Measurements from ENCODE around the gene TMEM143.
A peak's percentile ranks its signal among the peaks of the same experiment; 100 is the strongest.
"Not testable (repeated sequence)": the region's sequence is repeated elsewhere in the genome, so short reads cannot be mapped to it uniquely, and the experiment has no call there.

TMEM143 gene

GRCh38 chr19:48372904-48373303, 9.2 kb upstream of the TMEM143 start:
- WGBS, 2 donors (ENCODE audit: extremely low coverage in 2 of 2, insufficient read length in 2 of 2, insufficient replicate concordance in 1 of 2) = no CpG with 5 or more reads among the region's 4 CpGs
- Histone ChIP-seq H2AFZ (ENCODE audit: low read length) (peak overlapping the region; percentile 77), H4K8ac (ENCODE audit: low read depth, low read length) (no peak overlapping the region), H3K23ac (ENCODE audit: low read depth, low read length, poor library complexity) (no peak overlapping the region), H2BK5ac (ENCODE audit: low read length) (no peak overlapping the region), H3K36me3 (replicated peaks in 1 of 2; ENCODE audit: control insufficient read depth in 2 of 2, insufficient read depth in 2 of 2, low read length in 2 of 2) (peaks cover 0 to 2% of the 10 kb centered on the region in 2 donors), H3K14ac (ENCODE audit: low read length) (peak overlapping the region; percentile 58), H2BK15ac (ENCODE audit: low read length) (peak overlapping the region; percentile 62), H4K91ac (ENCODE audit: low read depth, low read length, poor library complexity) (no peak overlapping the region), H3K27me3 (ENCODE audit: control insufficient read depth in 3 of 3, insufficient read depth in 3 of 3, low read depth in 1 of 3, low read length in 3 of 3) (peaks cover 0 to 20% (median 0%) of the 10 kb centered on the region in 3 experiments), H3K4ac (ENCODE audit: low read length) (no peak overlapping the region), H3K27ac (replicated peaks; ENCODE audit: low read length) (no peak overlapping the region), H3K4me1 (ENCODE audit: control insufficient read depth in 2 of 2, insufficient read depth in 1 of 2, low read depth in 1 of 2, low read length in 2 of 2) (peaks cover 2 to 3% of the 10 kb centered on the region in 2 donors), H3K18ac (ENCODE audit: low read length) (peak overlapping the region; percentile 86), H3K9me3 (replicated peaks in 1 of 2; ENCODE audit: control insufficient read depth in 2 of 2, insufficient read depth in 1 of 2, low read depth in 1 of 2, low read length in 2 of 2) (no peaks in the 10 kb centered on the region), H3K9ac (ENCODE audit: low read depth, low read length, poor library complexity) (peak overlapping the region; percentile 30), H2BK120ac (ENCODE audit: low read depth, low read length) (peak overlapping the region; percentile 65), H3K4me3 (ENCODE audit: low read length in 2 of 2) (no peak overlapping the region), H3K4me2 (ENCODE audit: insufficient read depth, low read length, poor library complexity, severe bottlenecking) (no peak overlapping the region), H2BK12ac (ENCODE audit: low read length) (peak overlapping the region; percentile 65), H2AK5ac (ENCODE audit: low read depth, low read length) (peak overlapping the region; percentile 33), H3K79me1 (ENCODE audit: low read depth, low read length) (no peaks in the 10 kb centered on the region)
- DNase-seq (ENCODE audit: low spot score) = no peak

- H3K4me2 ChIP-seq (ENCODE audit: insufficient read depth, low read length, poor library complexity, severe bottlenecking); H3K14ac ChIP-seq (ENCODE audit: low read length); H2BK12ac ChIP-seq (ENCODE audit: low read length); H3K27ac ChIP-seq (replicated peaks; ENCODE audit: low read length); H2BK15ac ChIP-seq (ENCODE audit: low read length); DNase-seq (ENCODE audit: low spot score); H3K18ac ChIP-seq (ENCODE audit: low read length); H2BK5ac ChIP-seq (ENCODE audit: low read length); H3K36me3 ChIP-seq (replicated peaks in 1 of 2; ENCODE audit: control insufficient read depth in 2 of 2, insufficient read depth in 2 of 2, low read length in 2 of 2); H3K4me1 ChIP-seq (ENCODE audit: control insufficient read depth in 2 of 2, insufficient read depth in 1 of 2, low read depth in 1 of 2, low read length in 2 of 2); H3K4ac ChIP-seq (ENCODE audit: low read length); H3K23ac ChIP-seq (ENCODE audit: low read depth, low read length, poor library complexity); H4K8ac ChIP-seq (ENCODE audit: low read depth, low read length); H2AK5ac ChIP-seq (ENCODE audit: low read depth, low read length); H3K9me3 ChIP-seq (replicated peaks in 1 of 2; ENCODE audit: control insufficient read depth in 2 of 2, insufficient read depth in 1 of 2, low read depth in 1 of 2, low read length in 2 of 2); H2AFZ ChIP-seq (ENCODE audit: low read length); H3K9ac ChIP-seq (ENCODE audit: low read depth, low read length, poor library complexity); H4K91ac ChIP-seq (ENCODE audit: low read depth, low read length, poor library complexity); H3K79me1 ChIP-seq (ENCODE audit: low read depth, low read length); H2BK120ac ChIP-seq (ENCODE audit: low read depth, low read length); H3K4me3 ChIP-seq (ENCODE audit: low read length in 2 of 2): not testable (repeated sequence)
- WGBS, 2 donors (ENCODE audit: extremely low coverage in 2 of 2, insufficient read length in 2 of 2, insufficient replicate concordance in 1 of 2) = no CpG with 5 or more reads among the region's 5 CpGs
- peaks cover 0 to 25% (median 0%) of the 10 kb centered on the region in 3 experiments for H3K27me3 ChIP-seq (ENCODE audit: control insufficient read depth in 3 of 3, insufficient read depth in 3 of 3, low read depth in 1 of 3, low read length in 3 of 3)
These were observed 8.0 kb upstream of the TMEM143 start for GRCh38 chr19:48371771-48372170.

- H2BK120ac ChIP-seq (ENCODE audit: low read depth, low read length) = no peak overlapping the region
- no peaks in the 10 kb centered on the region for H3K9me3 ChIP-seq (replicated peaks in 1 of 2; ENCODE audit: control insufficient read depth in 2 of 2, insufficient read depth in 1 of 2, low read depth in 1 of 2, low read length in 2 of 2)
- no peak overlapping the region for H3K27ac ChIP-seq (replicated peaks; ENCODE audit: low read length)
- no peak overlapping the region for H2AK5ac ChIP-seq (ENCODE audit: low read depth, low read length)
- no peak overlapping the region for H2BK5ac ChIP-seq (ENCODE audit: low read length)
- no peak overlapping the region for H3K18ac ChIP-seq (ENCODE audit: low read length)
- no peak overlapping the region for H2BK15ac ChIP-seq (ENCODE audit: low read length)
- no peak overlapping the region for H3K4ac ChIP-seq (ENCODE audit: low read length)
- no peak overlapping the region for H2BK12ac ChIP-seq (ENCODE audit: low read length)
- no peak overlapping the region for H4K8ac ChIP-seq (ENCODE audit: low read depth, low read length)
- no peaks in the 10 kb centered on the region for H3K79me1 ChIP-seq (ENCODE audit: low read depth, low read length)
- no peak overlapping the region for H3K9ac ChIP-seq (ENCODE audit: low read depth, low read length, poor library complexity)
- no peak overlapping the region for H4K91ac ChIP-seq (ENCODE audit: low read depth, low read length, poor library complexity)
- H3K36me3 ChIP-seq (replicated peaks in 1 of 2; ENCODE audit: control insufficient read depth in 2 of 2, insufficient read depth in 2 of 2, low read length in 2 of 2) = peaks cover 0 to 2% of the 10 kb centered on the region in 2 donors
- H3K4me2 ChIP-seq (ENCODE audit: insufficient read depth, low read length, poor library complexity, severe bottlenecking) = no peak overlapping the region
- no peak for DNase-seq (ENCODE audit: low spot score)
- peaks cover 2 to 3% of the 10 kb centered on the region in 2 donors for H3K4me1 ChIP-seq (ENCODE audit: control insufficient read depth in 2 of 2, insufficient read depth in 1 of 2, low read depth in 1 of 2, low read length in 2 of 2)
- WGBS, 2 donors (ENCODE audit: extremely low coverage in 2 of 2, insufficient read length in 2 of 2, insufficient replicate concordance in 1 of 2) = no CpG with 5 or more reads among the region's 7 CpGs
- H3K4me3 ChIP-seq (ENCODE audit: low read length in 2 of 2) = no peak overlapping the region
- no peak overlapping the region for H3K14ac ChIP-seq (ENCODE audit: low read length)
- no peak overlapping the region for H3K23ac ChIP-seq (ENCODE audit: low read depth, low read length, poor library complexity)
- peaks cover 0 to 25% (median 0%) of the 10 kb centered on the region in 3 experiments for H3K27me3 ChIP-seq (ENCODE audit: control insufficient read depth in 3 of 3, insufficient read depth in 3 of 3, low read depth in 1 of 3, low read length in 3 of 3)
- no peak overlapping the region for H2AFZ ChIP-seq (ENCODE audit: low read length)
These were observed 7.6 kb upstream of the TMEM143 start for GRCh38 chr19:48371367-48371766.

DNA sequence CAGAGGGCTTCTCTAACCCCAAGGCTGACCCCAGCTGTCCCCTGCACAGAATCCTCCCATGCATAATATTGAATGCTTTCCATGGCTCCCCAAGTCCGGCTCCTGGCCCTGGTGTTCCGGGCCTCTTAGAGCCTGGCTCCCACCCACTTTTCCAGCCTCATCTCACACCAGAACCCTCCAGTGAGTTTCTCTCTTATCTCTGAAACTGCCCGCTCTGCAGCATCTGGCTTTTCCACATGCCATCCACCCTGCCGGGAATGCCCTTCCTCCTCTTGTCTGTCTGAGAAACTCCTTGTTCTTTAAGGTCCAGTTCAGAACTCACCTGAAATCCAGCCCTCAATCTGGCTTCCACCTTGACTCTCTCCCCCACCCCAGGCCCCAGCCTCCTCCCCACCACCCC, 7.2 kb upstream of the TMEM143 start:
- no peak overlapping the region for H4K91ac ChIP-seq (ENCODE audit: low read depth, low read length, poor library complexity)
- H3K27ac ChIP-seq (replicated peaks; ENCODE audit: low read length) = no peak overlapping the region
- peaks cover 0 to 2% of the 10 kb centered on the region in 2 donors for H3K36me3 ChIP-seq (replicated peaks in 1 of 2; ENCODE audit: control insufficient read depth in 2 of 2, insufficient read depth in 2 of 2, low read length in 2 of 2)
- H3K23ac ChIP-seq (ENCODE audit: low read depth, low read length, poor library complexity) = no peak overlapping the region
- no peak overlapping the region for H2BK120ac ChIP-seq (ENCODE audit: low read depth, low read length)
- H4K8ac ChIP-seq (ENCODE audit: low read depth, low read length) = no peak overlapping the region
- WGBS, 2 donors (ENCODE audit: extremely low coverage in 2 of 2, insufficient read length in 2 of 2, insufficient replicate concordance in 1 of 2) = no CpG with 5 or more reads among the region's 4 CpGs
- DNase-seq (ENCODE audit: low spot score) = no peak
- H3K14ac ChIP-seq (ENCODE audit: low read length) = no peak overlapping the region
- H3K9me3 ChIP-seq (replicated peaks in 1 of 2; ENCODE audit: control insufficient read depth in 2 of 2, insufficient read depth in 1 of 2, low read depth in 1 of 2, low read length in 2 of 2) = no peaks in the 10 kb centered on the region
- no peak overlapping the region for H3K4ac ChIP-seq (ENCODE audit: low read length)
- no peak overlapping the region for H2BK5ac ChIP-seq (ENCODE audit: low read length)
- H2AFZ ChIP-seq (ENCODE audit: low read length) = no peak overlapping the region
- H3K79me1 ChIP-seq (ENCODE audit: low read depth, low read length) = no peaks in the 10 kb centered on the region
- no peak overlapping the region for H3K4me2 ChIP-seq (ENCODE audit: insufficient read depth, low read length, poor library complexity, severe bottlenecking)
- H3K4me3 ChIP-seq (ENCODE audit: low read length in 2 of 2) = no peak overlapping the region
- H2BK15ac ChIP-seq (ENCODE audit: low read length) = no peak overlapping the region
- no peak overlapping the region for H2AK5ac ChIP-seq (ENCODE audit: low read depth, low read length)
- H3K9ac ChIP-seq (ENCODE audit: low read depth, low read length, poor library complexity) = no peak overlapping the region
- H2BK12ac ChIP-seq (ENCODE audit: low read length) = no peak overlapping the region
- H3K27me3 ChIP-seq (ENCODE audit: control insufficient read depth in 3 of 3, insufficient read depth in 3 of 3, low read depth in 1 of 3, low read length in 3 of 3) = peaks cover 0 to 25% (median 0%) of the 10 kb centered on the region in 3 experiments
- no peak overlapping the region for H3K18ac ChIP-seq (ENCODE audit: low read length)
- peaks cover 2 to 3% of the 10 kb centered on the region in 2 donors for H3K4me1 ChIP-seq (ENCODE audit: control insufficient read depth in 2 of 2, insufficient read depth in 1 of 2, low read depth in 1 of 2, low read length in 2 of 2)
